ENCODE data around the gene SEMA6B. TPM values are rescaled to one million over a fixed set of nuclear protein-coding genes. Genes with fewer than 3 reads are reported as not detected.
A peak's percentile ranks its signal among the peaks of the same experiment; 100 is the strongest.

The SEMA6B gene
- total RNA-seq, 1 donor from 2014 or later = 9.5 TPM

DNA sequence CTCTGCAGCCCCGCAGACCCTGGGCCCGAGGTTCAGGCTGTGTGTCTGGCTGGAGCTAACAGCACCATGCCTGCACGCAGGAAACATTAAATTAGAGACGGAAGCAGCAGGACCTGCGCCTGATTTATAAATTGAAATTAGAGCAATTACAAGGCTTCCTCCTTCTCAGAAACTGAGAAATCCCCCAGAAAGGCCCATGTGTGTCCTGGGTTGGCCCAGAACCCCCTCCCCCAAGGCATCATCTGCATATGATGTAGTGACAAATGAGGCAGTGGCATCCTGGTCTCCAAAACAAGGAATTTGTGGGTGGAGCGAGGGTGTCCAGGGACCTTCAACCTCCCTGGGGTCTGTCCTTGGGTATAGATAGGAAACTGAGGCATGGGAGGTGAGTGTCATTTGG lies 27.2 kb upstream of the SEMA6B start:
- Mint-ChIP-seq H3K9me3 (no peaks in the 10 kb centered on the region), H3K4me3 (no peak overlapping the region), H3K36me3 (no peaks in the 10 kb centered on the region), H3K4me1 (ENCODE audit: unreplicated experiment) (peaks cover 14% of the 10 kb centered on the region), H3K27ac (no peak overlapping the region), H3K27me3 (peaks cover 35% of the 10 kb centered on the region)
- TF ChIP-seq, protein P1, sequence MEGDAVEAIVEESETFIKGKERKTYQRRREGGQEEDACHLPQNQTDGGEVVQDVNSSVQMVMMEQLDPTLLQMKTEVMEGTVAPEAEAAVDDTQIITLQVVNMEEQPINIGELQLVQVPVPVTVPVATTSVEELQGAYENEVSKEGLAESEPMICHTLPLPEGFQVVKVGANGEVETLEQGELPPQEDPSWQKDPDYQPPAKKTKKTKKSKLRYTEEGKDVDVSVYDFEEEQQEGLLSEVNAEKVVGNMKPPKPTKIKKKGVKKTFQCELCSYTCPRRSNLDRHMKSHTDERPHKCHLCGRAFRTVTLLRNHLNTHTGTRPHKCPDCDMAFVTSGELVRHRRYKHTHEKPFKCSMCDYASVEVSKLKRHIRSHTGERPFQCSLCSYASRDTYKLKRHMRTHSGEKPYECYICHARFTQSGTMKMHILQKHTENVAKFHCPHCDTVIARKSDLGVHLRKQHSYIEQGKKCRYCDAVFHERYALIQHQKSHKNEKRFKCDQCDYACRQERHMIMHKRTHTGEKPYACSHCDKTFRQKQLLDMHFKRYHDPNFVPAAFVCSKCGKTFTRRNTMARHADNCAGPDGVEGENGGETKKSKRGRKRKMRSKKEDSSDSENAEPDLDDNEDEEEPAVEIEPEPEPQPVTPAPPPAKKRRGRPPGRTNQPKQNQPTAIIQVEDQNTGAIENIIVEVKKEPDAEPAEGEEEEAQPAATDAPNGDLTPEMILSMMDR (conservative IDR thresholded peaks at IDR 0.05) = no peak
- DNase-seq (ENCODE audit: extremely low spot score, unreplicated experiment) = no peak

DNA sequence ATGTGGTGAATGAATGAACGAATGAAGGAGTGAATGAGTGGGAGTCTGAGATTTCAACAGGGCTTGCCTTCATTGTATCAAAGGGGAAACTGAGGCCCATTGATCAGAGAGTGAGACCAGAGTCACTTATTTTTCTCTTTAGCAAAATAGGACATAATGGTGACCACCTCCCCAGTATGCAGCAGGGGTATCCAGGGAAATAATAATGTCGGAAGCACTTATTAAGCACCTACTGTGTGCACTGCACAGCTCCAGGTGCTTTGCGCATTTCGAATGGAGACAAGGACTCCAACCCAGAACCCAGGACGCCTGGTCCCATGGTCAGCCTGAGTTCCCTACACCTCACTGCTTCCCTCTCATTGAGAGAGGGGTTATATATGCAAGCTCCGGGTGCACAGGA lies 26.8 kb upstream of the SEMA6B start:
- no peak overlapping the region for H3K27ac Mint-ChIP-seq
- no peaks in the 10 kb centered on the region for H3K36me3 Mint-ChIP-seq
- peak overlapping the region; percentile 56 for H3K4me3 Mint-ChIP-seq
- TF ChIP-seq, protein P1 (conservative IDR thresholded peaks at IDR 0.05) = no peak
- H3K9me3 Mint-ChIP-seq = no peaks in the 10 kb centered on the region
- no peak for DNase-seq (ENCODE audit: extremely low spot score, unreplicated experiment)
- H3K4me1 Mint-ChIP-seq (ENCODE audit: unreplicated experiment) = peaks cover 14% of the 10 kb centered on the region
- H3K27me3 Mint-ChIP-seq = peaks cover 32% of the 10 kb centered on the region

DNA sequence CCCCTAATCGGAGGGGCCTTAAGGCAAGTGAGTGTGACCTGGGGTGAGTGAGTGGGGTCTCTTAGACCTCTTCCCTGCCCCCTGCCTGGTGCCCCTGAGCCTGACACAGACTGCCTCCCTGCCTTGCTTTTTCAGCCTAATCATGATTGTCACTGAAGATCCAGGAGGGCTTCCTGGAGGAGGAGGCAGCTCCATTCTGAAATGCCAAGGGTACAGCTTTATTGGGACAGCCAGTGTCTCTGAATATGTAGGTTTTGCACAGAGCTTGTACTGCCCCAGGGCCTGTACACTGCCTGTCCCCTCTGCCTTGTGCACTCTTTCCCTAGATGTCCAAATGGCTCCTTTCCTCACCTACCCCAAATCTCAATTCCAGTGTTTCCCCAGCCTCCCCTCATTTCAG lies 26.1 kb upstream of the SEMA6B start:
- Mint-ChIP-seq H3K27me3 (peaks cover 32% of the 10 kb centered on the region), H3K4me3 (peak overlapping the region; percentile 56), H3K36me3 (no peaks in the 10 kb centered on the region), H3K27ac (no peak overlapping the region), H3K4me1 (ENCODE audit: unreplicated experiment) (peaks cover 14% of the 10 kb centered on the region), H3K9me3 (no peaks in the 10 kb centered on the region)
- TF ChIP-seq, protein P1 (conservative IDR thresholded peaks at IDR 0.05) = no peak
- no peak for DNase-seq (ENCODE audit: extremely low spot score, unreplicated experiment)

DNA sequence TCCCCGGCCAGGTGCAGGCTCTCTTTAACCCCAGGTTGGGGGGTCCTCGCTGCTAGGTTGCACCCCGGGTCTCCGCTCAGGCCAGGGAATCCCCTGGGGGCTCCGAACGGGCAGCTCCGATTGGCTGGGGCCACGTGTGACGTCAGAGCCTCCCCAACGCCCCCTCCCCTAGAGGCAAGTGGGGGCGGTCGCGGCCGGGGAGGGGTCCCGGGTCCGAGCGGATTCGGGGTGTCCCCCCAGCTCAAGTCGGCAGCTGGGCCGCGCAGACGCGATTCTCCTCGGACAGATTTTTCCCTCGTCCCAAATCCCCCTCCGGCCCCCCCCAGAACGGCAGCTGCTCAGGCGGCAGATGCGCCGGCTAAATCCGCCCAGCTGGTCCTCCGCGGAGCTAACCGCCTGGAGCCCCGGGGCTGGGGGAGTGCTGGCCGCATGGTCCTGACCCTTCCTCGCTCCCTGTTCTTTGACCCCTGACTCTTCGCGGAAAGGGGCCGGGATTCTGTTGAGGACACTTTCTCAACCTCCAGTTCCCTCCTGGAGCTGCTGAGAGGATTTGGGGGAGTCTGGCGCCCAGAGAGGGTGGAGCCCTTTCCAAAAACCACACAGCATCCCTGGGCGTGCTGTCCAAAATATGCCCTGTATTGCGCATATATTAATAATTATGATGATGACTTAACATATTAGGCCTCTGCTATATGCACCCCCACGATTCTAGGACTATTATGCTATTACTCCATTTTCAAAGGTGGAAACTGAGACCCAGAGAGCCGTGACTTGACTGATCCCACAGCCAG lies 25.4 kb upstream of the SEMA6B start:
- peaks cover 14% of the 10 kb centered on the region for H3K4me1 Mint-ChIP-seq (ENCODE audit: unreplicated experiment)
- no peaks in the 10 kb centered on the region for H3K9me3 Mint-ChIP-seq
- H3K27me3 Mint-ChIP-seq = peaks cover 36% of the 10 kb centered on the region
- H3K36me3 Mint-ChIP-seq = no peaks in the 10 kb centered on the region
- TF ChIP-seq, protein P1 (conservative IDR thresholded peaks at IDR 0.05) = no peak
- DNase-seq (ENCODE audit: extremely low spot score, unreplicated experiment) = no peak
- no peak overlapping the region for H3K27ac Mint-ChIP-seq
- H3K4me3 Mint-ChIP-seq = peak overlapping the region; percentile 59

DNA sequence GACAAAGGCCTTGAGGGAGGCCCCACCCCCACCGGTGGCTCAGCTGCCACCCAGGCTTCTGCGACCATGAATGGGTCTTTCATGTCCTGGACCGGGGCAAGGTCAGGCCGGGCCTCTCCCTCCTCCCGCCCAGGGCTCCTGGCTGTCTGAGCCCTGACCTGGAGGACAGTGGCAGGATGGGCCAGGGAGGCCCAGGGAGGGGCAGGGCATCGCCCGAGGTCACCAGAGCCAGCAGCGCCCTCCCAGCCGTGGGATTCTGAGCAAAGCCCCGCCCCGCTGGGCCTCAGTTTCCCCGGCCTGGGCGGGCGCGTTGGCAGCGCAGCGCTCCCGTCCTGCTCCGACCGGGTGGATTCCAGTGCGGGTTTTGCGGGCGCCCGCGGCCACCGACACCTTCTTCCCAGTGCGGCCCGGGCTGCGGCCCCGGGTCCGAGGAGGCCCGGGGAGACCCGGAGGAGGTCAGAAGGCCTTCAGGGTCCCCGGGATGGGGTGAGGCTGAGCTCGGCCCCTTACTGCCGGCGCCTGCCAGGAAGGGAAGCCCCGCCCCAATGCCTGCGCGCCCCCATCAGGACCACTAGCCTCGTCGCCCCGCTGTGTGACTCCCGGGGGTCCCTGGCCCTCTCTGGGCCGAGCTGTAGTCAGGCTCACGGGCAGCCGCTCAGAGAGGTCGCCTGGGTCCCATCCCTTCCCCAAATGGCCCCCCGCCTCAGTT lies 24.6 kb upstream of the SEMA6B start:
- no peaks in the 10 kb centered on the region for H3K36me3 Mint-ChIP-seq
- no peaks in the 10 kb centered on the region for H3K9me3 Mint-ChIP-seq
- TF ChIP-seq, protein P1 (conservative IDR thresholded peaks at IDR 0.05) = no peak
- H3K4me1 Mint-ChIP-seq (ENCODE audit: unreplicated experiment) = peaks cover 14% of the 10 kb centered on the region
- peak; percentile 75 for DNase-seq (ENCODE audit: extremely low spot score, unreplicated experiment)
- H3K4me3 Mint-ChIP-seq = no peak overlapping the region
- peaks cover 41% of the 10 kb centered on the region for H3K27me3 Mint-ChIP-seq
- H3K27ac Mint-ChIP-seq = no peak overlapping the region

Data from type B pancreatic cell (in vitro differentiated cells).